Esophagus muscularis mucosa (tissue), 4 donors: ENCODE measurements around the gene MUC2.

ENCODE experiments used
- EP300 ChIP-seq: sonication (generic); formaldehyde crosslinking; IDR thresholded peaks from one replicate; pipeline ENCODE4 v1.6.1; 2017; ENCODE audit warnings: antibody characterized with exemption
- POLR2A ChIP-seq: fragments of 450-650 bp; IDR thresholded peaks from one replicate; pipeline ENCODE4 v1.6.1; 2017; ENCODE audit warnings: antibody characterized with exemption, moderate library complexity, mild to moderate bottlenecking, low read depth
- POLR2AphosphoS5 ChIP-seq, 2 donors: sonication (generic); formaldehyde crosslinking; IDR thresholded peaks; one replicate each; pipeline ENCODE4 v1.6.1; 2017; ENCODE audit warnings: antibody characterized with exemption in 2 of 2
- TF ChIP-seq, protein P1 (sequence below), 3 experiments: fragments of 200-600 bp in 2 of 3; fragments of 450-650 bp in 1 of 3; sonication (generic) in 2 of 3; IDR thresholded peaks; one replicate each; pipeline ENCODE4 v1.5.1; 2017 to 2019; ENCODE audit warnings: antibody characterized with exemption in 3 of 3, mild to moderate bottlenecking in 2 of 3, moderate library complexity in 1 of 3

DNA sequence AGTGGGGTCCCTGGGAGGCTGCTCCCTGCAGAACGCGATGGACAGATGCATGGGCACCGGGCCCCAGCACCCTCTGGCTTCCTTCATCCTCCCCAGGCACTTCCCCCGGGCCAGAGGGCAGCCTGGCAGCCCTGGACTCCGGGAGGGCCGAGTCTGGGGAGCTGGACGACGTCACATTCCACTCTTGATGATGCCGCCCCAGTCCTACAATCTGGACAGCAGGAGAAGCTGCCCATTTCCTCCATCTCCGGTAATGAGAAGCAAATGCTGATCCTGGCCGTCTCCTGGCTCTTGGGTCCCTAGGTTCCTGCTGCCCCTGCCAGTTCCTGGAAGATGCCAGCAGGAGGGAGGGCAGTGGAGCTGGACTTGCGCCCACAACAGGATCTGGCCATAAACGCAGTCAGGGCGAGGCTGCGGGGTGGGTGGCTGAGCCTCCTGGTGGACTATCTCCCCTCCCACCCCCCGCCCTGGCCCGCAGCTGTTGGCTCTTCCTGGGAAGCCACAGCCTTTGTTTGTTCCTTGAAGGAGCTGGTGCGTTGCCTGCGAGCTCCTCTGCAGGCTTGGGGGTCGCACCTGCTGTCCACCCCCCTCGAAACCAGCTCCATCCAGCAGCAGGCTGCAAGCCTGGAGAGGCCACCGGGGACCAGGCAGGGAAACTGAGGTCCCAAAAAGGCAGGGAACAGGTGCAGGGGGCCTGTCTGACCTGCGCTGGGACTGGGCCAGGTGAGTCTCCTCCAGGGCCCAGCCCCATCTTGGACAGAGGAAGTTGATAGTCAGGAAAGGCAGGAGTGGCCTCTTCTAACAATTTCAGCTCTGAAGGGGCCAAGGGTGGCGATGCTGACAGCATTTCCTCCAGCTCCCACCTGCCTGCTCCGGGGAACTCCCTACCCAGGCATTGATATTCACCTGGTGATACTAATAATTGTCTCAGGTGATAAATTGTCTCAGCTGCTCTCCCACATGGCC lies 20.2 kb upstream of the MUC2 start:
- TF ChIP-seq POLR2AphosphoS5 (IDR thresholded peaks at IDR 0.05) (no peak), POLR2A (no peak), EP300 (no peak)
- TF ChIP-seq, protein P1, sequence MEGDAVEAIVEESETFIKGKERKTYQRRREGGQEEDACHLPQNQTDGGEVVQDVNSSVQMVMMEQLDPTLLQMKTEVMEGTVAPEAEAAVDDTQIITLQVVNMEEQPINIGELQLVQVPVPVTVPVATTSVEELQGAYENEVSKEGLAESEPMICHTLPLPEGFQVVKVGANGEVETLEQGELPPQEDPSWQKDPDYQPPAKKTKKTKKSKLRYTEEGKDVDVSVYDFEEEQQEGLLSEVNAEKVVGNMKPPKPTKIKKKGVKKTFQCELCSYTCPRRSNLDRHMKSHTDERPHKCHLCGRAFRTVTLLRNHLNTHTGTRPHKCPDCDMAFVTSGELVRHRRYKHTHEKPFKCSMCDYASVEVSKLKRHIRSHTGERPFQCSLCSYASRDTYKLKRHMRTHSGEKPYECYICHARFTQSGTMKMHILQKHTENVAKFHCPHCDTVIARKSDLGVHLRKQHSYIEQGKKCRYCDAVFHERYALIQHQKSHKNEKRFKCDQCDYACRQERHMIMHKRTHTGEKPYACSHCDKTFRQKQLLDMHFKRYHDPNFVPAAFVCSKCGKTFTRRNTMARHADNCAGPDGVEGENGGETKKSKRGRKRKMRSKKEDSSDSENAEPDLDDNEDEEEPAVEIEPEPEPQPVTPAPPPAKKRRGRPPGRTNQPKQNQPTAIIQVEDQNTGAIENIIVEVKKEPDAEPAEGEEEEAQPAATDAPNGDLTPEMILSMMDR (IDR thresholded peaks at IDR 0.05): no peak
